SHP77 (cell line): Measurements from ENCODE around the gene FCHSD1.

Source experiments
- DNase-seq, 2 experiments: peaks; one replicate each; lab custom pipeline; 2025; lab: John Stamatoyannopoulos, UW

The FCHSD1 gene

DNA sequence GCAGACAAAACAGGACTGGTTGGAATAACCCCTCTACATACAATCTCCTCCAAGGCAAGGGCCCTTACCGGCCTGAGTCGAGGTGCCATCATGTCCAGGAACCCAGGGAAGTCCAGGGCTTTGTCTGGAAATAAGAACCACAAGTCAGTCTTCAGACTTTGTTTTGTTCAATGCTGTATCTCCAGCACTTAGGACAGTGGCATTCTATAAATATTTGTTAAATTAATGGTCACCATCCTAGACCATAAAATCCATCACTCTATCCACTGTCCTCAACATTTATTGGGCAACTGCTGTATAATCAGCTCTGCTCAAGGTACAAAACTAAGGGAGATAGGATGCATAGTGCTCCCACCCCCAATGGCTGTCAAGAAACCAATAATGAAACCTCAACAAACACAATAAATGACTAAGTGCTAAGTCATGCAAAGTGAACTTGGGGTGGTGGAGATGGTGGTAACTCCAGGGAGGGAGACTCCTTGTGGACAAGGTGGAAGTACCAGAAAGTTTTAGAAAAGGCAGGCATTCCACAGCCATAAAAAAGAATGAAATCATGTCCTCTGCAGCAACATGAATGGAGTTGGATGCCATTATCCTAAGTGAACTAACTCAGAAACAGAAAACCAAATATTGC is 9.5 kb downstream of the FCHSD1 start:
- DNase-seq = no peak

DNA sequence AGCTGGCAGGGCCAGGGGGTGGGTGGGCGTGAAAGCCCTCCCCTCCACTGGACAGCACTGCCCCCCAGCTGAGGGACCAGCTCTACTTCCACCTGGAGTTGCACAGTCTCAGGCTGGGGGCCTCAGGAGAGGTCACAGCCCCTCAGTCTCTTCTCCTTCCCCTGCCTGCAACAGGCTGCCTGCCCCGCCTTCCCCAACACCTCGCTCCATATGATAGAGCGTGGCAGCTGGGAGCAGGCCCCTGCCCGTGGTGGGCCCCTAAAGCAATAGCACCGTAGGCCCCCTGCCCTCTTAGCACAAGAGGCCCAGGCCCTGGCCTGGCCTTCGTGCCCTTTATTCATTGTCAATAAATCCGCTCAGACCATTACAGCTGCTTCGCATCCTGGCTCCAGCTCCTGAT is 10.5 kb downstream of the FCHSD1 start:
- DNase-seq = no peak

DNA sequence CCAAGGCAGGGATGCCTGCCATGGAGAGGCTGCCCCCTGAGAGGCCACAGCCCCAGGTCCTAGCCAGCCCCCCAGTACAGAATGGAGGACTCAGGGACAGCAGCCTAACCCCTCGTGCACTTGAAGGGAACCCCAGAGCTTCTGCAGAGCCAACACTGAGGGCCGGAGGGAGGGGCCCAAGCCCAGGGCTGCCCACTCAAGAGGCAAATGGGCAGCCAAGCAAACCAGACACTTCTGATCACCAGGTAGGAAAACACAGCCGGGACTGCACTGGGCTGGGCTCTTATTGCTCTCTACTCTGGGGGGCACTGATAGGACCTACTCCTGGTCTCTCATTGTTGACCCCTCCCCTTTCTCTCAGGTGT is 11.2 kb downstream of the FCHSD1 start:
- no peak for DNase-seq

DNA sequence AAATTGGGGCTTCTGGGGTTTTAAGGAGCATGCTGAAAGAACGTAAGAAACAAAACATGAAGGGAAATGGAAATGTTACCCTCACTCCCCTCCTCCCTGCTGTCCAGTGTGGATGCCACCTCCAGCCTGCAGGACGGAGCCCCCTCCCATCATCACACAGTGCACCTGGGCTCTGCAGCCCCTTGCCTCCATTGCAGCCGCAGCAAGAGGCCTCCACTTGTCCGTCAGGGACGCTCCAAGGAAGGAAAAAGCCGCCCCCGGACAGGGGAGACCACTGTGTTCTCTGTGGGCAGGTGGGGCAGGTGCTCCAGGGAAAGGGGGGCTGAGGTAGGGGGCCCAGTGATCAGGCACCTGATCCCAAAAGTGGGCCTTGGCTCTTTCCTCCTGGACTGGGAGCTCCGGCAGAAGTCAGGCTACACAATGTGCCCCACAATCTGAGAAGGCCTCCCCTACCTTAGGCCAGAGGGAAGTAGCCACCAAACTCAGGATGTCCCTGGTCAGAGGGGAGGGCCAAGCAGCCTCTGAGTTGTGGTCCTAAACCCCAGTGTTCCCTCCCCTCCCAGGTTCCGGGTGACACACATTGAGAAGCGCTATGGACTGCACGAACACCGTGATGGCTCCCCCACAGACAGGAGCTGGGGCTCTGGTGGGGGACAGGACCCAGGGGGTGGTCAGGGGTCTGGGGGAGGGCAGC is 11.7 kb downstream of the FCHSD1 start:
- no peak for DNase-seq

DNA sequence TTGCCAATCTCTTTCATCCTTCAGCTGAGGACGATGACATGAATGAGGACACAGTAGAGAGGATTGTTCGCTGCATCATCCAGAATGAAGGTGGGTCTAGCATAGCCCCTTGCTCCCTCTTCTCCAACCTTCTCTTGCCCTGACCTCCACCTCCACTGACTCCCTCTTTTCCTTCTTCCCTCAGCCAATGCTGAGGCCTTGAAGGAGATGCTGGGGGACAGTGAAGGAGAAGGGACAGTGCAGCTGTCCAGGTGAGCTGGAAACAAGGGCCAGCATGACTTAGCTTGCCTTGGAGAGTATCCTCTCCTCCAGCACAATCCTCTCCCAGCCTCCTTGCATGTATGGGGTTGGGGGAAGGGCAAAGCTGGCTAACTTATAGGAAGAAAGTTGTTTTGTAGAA is 12.4 kb downstream of the FCHSD1 start:
- DNase-seq = no peak

DNA sequence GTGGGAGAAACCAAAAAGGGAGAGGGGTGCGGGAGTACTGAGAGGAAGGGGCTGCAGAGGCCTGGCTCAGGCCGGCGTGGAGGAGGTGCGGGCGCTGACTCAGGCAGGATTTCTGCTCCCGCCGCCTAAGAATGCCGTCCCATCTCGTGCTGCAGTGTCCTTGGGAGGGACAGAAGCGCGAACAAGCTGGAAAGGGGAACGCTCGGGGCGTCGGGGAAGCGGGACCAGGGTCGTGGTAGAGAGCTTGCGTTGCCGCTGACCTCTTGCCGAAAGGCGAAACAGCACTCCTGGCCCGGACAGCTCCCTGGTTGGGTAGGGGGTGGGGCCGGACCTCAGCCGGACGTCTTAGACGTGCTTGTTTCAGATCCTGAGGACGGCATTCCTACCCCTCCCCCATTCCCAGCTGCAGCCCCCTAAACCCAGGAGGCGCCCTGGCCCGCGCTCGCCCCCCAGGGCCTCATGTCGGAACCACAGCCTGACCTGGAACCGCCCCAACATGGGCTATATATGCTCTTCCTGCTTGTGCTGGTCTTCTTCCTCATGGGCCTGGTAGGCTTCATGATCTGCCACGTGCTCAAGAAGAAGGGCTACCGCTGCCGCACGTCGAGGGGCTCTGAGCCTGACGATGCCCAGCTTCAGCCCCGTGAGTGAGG is 13.3 kb downstream of the FCHSD1 start:
- peak; percentile 8 to 36 for DNase-seq

DNA sequence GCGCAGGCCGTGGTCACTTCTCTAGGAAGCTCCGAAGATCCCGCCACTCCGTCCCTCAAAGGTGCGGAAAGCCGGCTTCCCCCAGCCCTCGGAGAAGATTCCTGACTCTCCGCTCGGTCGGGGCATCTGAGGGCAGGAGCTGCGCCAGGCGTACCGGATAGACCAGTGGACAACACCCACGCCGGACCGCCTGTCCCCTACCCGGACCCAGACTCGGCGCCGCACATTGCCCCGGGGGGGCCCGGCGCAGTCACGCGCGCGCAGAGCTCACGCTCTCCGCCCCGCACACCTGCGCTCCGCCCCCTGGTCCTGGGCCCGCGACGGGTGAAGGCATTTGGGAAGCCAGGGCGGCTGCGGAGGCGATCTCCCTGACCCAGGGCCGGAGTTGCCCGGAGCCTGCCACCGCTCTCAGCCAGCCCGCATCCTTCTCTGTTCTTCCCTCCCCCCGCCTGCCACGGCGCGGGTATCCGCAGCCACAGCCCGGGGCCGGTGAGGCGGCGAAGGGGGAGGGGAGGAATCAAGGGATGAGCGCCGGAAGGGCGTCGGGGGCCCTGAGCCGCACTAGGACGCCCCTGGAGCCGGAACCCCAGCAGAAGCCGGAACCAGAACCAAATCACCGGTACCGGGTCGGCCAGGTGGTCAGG is 14.0 kb downstream of the FCHSD1 start:
- DNase-seq = peak; percentile 21 to 58

DNA sequence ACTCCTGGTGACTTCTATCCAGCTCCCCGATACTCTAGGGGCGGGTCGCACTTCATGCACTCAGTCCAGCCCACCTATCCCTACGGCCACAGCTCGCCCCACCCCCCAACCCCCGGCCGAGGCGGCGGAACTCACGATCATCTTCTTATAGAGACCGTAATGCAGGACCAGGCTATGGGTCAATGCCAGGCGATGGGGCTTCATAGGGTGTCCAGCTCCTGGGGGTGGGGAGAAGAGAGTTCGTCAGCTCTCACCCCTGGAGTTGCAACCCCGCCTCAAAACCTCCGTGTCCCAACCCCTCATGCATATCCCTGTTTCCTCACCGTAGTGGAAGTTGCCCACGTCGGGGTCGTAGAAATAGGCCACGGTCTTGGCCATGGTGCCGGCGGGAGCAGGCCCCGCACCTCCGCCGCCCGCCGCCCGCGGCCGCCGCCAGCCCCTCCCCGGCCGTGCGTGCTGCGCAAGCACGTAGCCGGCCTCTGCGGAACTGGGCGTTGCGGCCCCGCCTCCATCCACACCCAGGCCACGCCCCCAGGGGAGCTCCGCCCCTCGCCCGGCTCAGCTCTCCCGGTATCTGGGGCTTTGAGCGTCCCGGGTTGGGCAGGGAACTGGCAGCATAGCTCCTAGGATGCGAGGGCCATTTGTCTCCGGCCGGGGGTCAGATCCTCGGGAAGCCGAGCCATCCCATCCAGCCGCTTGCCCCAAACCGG is 14.7 kb downstream of the FCHSD1 start, which contains the start of the genes HDAC3 and RELL2:
TSS of gene HDAC3 (minus strand) at position 437 of the 710 bp plus-strand sequence. CDS start at position 378, 59 bp downstream.
TSS of gene RELL2 (plus strand) at position 585 of the 710 bp plus-strand sequence. CDS start 1,229 bp downstream, outside the sequence.
- peak; percentile 69 to 78 for DNase-seq

DNA sequence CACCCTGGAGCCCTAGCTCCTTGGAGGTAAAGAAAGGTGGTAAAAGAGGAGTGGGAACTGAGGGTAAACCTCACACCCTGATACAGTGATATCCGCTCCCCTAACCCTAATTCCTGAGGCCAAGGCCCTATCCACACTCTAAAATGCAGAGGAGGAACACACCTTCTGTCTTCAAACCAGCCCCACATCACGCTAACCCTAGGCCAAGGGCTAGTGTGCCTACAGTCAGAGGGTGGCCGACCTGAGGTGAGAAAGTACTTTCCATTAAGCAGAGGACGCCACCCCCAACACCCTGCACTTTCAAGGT is 15.2 kb downstream of the FCHSD1 start:
- no peak for DNase-seq

DNA sequence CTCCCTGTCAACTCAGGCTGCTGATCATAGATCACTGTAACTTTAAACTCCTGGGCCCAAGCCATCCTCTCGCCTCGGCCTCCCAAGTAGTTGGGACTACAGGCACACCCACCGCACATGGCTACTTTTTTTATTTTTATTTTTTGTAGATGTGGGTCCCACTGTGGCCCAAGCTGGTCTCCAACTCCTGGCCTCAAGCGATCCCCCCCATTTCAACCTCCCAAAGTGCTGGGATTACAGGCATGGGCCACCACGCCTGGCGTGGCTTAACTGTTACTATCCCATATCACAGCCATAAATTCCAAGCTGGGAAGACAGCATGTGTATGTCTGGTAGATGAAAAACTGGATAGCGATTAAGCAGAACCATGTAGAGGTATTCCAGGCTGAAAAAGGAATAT is 15.6 kb downstream of the FCHSD1 start:
- DNase-seq = no peak

DNA sequence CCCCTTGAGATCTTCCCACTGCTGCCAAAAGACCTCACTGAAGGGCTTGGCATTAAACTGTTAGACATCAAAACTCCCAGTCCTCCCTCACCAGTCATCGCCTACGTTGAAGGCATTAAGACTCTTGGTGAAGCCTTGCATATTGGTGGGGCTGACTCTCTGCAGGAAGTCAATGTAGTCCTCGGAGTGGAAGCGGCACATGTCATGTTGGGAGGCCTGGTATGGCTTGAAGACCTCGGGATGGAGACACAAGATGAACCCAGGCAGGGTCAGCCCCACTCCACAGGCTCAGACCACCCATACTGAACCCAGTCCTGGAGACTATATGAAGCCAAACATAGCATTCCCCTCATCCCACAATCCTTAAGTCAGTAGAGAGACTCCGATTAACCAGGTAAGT is 16.5 kb downstream of the FCHSD1 start:
- DNase-seq = no peak

DNA sequence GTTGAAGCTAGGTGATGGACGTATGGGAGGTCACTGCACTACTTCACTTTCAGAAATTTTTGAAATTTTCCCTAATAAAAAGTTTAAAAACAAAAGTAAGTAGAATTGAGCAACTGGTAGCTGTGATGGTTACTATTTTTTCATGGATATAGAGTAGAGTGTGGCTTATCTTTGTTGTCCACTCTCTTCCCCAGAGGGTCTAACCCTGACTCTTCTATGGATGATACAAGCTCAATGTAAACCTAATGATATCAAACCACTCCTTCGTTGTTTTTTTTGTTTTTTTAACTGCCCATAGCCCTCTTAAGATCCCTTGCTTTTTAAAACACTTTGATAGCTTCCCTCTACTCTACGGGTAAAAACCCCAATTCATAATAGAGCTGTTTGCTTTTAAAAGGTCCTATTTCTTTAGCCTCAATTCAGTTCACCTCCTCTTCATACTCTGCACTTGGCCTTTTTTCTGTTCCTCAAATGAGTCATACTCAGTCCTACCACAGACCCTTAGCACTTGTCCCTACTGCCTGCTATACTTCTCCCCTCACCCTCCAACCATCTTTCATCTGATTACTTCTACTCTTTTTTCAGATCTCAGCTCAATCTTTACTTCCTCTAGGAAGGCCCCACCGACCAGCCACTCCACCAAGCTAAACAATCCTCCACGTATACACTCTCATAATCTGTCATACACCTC is 17.2 kb downstream of the FCHSD1 start:
- DNase-seq = no peak

DNA sequence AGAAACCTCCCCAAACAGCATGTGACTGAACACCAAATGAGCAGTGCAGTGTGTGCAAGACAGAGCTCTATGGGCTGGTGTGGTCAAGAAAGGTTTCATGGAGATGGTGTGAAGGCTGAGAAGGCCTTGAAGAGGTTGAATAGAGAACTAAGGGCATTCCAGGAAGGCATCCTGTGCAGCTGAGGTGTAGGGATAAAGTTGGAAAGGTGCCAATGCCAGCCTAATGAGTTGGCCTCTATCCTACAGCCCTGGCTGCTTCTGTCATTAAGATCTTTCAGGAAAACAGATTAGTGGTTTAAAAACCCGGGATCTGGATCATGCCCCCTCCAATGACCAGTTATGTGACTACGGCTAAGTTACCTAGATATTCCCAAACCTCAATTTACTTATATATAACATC is 18.6 kb downstream of the FCHSD1 start:
- peak in 1 of 2 experiments; percentile 6 for DNase-seq

DNA sequence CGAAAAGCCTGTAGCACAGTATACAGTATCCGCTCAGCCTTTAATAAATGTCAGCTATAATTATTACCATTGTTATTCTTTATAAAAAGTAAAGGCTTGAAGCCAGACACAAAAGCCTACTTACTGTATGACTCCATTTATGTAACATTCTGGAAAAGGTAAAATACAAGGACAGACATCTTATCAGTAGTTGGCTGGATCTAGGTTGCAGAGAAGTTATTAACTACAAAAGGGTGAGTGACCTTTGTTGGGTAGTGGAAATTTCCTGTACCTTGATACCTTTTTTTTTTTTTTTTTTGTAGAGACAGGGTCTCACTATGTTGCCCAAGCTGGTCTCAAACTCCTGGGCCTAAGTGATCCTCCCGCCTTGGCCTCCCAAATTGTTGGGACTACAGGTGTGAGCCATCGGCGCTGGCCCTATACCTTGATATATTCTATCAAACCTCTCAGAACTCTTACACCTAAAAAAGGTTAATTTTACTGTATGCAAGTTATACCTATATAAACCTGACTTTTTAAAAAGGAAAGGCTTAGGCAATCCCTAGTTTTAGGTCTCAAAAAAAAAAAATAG is 20.6 kb downstream of the FCHSD1 start:
- no peak for DNase-seq

DNA sequence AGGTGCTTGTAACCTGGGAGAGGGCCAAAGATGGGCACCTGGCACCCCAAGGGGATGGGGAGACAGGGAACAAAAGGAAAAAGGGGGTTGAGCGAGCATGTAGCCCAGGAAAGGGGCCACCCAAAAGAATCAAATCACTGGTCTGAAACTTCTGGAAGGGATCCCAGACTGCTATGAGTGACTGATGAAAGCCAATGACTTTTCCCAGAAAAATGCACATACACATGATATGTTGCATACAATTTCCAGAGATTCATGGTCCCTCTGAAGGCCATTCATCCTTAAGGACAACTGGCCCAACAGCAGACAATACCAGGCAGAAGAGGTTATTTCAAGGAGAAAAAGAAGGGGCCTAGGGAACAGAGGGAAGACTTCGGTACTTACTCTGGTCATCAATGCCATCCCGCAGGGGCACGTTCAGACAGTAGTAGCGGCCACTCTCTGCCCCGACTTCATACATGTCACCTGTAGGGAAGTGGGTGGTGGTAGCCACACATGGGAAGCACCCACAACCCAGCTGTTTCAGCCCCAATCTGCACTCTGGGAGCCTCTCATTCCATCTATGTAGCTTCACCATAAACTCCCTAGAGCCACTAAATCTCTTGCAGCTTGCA is 22.9 kb downstream of the FCHSD1 start:
- no peak for DNase-seq

DNA sequence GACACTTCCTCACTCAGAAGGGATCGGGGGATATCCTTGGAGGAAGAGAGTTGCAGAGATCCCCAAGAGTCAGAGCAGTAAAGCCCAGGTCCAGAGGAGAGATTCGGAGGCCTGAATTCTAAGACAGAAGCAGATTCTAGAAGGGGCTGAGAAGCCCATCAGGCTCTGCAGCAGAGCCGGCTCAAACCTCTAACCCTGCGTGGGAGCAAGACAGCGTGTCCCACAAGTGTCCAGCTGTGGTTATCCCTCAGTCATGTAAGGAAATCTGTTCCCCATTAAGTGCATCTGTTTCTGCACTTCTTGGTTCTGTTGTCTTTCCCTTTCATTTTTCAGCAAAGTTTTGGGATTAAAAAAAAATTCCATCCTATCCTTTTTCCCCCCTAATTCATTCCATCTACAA is 27.6 kb downstream of the FCHSD1 start:
- no peak for DNase-seq

DNA sequence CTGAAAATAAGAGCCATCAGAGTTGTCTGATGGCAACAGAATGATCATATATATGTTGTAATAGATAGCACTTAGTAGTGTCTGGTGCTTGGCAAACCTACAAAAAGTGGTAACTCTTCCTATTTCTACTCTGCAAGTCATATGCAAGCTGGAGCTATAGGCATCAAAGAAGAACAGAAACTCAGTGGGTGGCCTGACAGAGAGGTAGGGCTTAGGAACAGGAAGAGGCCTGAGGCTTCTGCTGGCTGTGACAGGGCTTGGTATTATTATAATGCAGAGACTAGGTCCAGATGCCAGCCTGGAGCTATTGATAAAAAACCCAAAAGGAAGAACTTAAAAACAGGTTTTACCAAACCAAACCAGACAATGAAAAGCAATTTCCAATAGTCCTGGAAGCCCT is 28.0 kb downstream of the FCHSD1 start:
- DNase-seq = no peak

DNA sequence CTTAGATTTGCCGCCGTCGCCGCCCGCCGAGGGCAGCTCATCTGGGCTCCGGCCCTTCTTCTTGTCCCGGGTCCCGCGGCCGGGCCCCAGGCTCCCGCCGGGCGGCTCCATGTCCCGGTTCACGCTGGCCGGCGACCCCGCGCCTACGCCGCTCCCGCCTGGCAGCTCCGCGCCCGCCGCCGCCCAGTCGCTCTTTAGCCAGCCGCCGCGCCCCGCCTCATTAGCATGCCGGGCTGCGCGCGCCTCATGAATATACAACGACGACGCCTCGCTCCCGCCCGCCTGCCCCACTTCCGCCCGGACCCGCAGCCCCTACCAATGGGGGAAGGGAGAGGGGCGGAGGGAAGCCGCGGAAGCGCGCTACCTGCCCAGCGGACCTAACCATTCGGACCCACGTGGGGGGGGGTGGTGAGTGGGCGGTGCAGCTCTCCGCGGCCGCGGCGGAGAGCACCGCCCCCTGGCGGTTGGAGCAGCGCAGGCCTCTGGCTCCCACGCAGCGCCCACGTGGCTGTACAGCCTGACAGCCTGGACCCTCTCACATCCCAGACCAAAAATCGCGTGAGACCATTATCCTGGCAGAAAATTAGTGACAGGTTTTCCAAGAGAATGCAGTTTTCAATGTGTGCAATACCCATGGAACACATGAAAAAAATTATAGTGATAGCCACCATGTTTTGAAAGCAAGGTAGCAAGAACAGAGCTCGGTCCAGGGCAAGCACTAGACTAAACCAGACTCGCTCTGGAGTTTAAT is 32.2 kb downstream of the FCHSD1 start, which contains the start of gene DIAPH1:
TSS of gene DIAPH1 (minus strand) at position 197 of the 751 bp plus-strand sequence. CDS start at position 111, 86 bp downstream.
- DNase-seq = peak; percentile 95 to 96

DNA sequence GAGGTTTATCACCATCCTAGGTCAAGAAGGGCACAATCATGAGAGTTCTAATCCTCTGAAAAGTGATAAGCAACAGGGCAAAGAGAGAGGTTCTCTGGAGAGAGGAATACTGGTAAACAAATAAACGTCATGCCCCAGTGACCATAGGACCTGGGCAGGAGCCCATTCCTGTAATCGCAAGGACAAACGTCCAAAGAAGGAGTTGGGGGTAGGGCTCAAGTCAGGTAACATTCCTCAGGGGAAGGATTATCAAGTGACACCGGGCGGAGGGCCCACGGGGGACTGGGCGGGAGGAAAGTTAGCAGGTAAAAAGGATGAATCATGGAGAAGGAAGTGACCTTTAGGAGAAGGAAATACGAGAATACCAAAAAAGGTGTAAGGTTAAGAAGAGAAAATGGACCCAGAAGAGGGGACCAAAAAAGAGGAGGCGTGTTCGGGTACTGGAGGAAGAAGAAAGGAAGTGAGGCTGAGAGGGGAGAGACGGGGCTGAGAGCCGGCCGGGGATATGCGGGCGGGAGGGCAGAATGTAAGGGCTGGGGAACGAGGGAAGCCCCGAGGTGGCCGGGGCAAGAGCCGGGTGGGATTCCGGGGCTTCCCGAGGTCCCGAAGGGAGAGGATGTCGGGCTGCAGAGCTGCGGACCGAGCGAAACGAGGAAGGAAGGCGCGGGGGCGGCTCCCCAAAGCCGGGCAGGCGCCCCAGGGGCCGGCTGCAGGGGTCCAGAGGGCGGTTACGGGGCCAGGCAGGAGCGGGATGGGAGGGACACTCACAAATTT is 33.0 kb downstream of the FCHSD1 start:
- DNase-seq = peak; percentile 49 to 53
